Stimulated activated naive CD8-positive, alpha-beta T cell treated with anti-CD3 and anti-CD28 coated beads, Interleukin-15, Interleukin-2, amounts not matched to agents 100 ng/mL and 50 ng/mL, for 24 hours (primary cell): ENCODE measurements around the gene ZMIZ1.

ENCODE experiments used
- H3K27ac Mint-ChIP-seq: one replicate; pipeline ENCODE4 v1.8.0; 2021; ENCODE audit warnings: mild to moderate bottlenecking, mixed read lengths
- H3K27me3 Mint-ChIP-seq: one replicate; pipeline ENCODE4 v1.8.0; 2021; ENCODE audit warnings: mixed read lengths
- H3K36me3 Mint-ChIP-seq: one replicate; pipeline ENCODE4 v1.8.0; 2021; ENCODE audit warnings: low read depth, mixed read lengths
- H3K4me1 Mint-ChIP-seq: one replicate; pipeline ENCODE4 v1.8.0; 2021; ENCODE audit warnings: low read depth, mixed read lengths
- H3K4me3 Mint-ChIP-seq: one replicate; pipeline ENCODE4 v1.8.0; 2021; ENCODE audit warnings: mild to moderate bottlenecking, mixed read lengths
- H3K9me3 Mint-ChIP-seq: one replicate; pipeline ENCODE4 v1.8.0; 2021; ENCODE audit warnings: mixed read lengths

Gene ZMIZ1

GRCh38 chr10:79150444-79150754 is 81.6 kb downstream of the ZMIZ1 start:
- H3K27ac Mint-ChIP-seq, result peak overlapping the region; percentile 68
- no peak overlapping the region for H3K4me3 Mint-ChIP-seq
- no peaks in the 10 kb centered on the region for H3K9me3 Mint-ChIP-seq
- H3K36me3 Mint-ChIP-seq, result no peaks in the 10 kb centered on the region
- no peaks in the 10 kb centered on the region for H3K27me3 Mint-ChIP-seq
- peaks cover 48% of the 10 kb centered on the region for H3K4me1 Mint-ChIP-seq

GRCh38 chr10:79152423-79152817 is 83.7 kb downstream of the ZMIZ1 start:
- no peak overlapping the region for H3K4me3 Mint-ChIP-seq
- no peaks in the 10 kb centered on the region for H3K36me3 Mint-ChIP-seq
- no peaks in the 10 kb centered on the region for H3K9me3 Mint-ChIP-seq
- peaks cover 32% of the 10 kb centered on the region for H3K4me1 Mint-ChIP-seq
- H3K27me3 Mint-ChIP-seq, result no peaks in the 10 kb centered on the region
- H3K27ac Mint-ChIP-seq, result no peak overlapping the region

DNA sequence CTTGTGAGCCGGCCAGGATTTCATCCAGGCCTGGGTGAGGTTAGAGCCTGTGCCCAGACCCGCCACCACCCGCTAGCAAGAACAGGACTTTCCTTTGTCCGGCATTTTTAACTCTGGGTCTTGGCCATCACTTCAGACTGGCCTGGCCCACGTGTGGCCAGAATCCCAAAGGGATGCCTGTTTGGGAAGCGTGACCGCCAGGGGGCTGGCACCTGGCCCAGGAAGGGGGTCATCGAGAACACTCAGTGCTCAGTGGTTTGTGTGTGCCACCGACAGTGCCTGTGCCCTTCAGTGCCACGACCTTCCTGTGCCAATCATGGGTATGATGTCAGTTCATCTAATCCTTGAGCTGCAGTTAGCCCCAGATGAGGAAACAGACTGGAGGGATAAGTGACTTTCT is 85.0 kb downstream of the ZMIZ1 start:
- no peak overlapping the region for H3K4me3 Mint-ChIP-seq
- no peaks in the 10 kb centered on the region for H3K9me3 Mint-ChIP-seq
- no peaks in the 10 kb centered on the region for H3K27me3 Mint-ChIP-seq
- no peak overlapping the region for H3K27ac Mint-ChIP-seq
- no peaks in the 10 kb centered on the region for H3K36me3 Mint-ChIP-seq
- peaks cover 19% of the 10 kb centered on the region for H3K4me1 Mint-ChIP-seq

- Mint-ChIP-seq H3K27ac (no peak overlapping the region), H3K4me3 (no peak overlapping the region), H3K4me1 (peaks cover 4% of the 10 kb centered on the region), H3K9me3 (no peaks in the 10 kb centered on the region), H3K36me3 (no peaks in the 10 kb centered on the region), H3K27me3 (no peaks in the 10 kb centered on the region)
Measured at GRCh38 chr10:79155301-79156081, 86.7 kb downstream of the ZMIZ1 start.

DNA sequence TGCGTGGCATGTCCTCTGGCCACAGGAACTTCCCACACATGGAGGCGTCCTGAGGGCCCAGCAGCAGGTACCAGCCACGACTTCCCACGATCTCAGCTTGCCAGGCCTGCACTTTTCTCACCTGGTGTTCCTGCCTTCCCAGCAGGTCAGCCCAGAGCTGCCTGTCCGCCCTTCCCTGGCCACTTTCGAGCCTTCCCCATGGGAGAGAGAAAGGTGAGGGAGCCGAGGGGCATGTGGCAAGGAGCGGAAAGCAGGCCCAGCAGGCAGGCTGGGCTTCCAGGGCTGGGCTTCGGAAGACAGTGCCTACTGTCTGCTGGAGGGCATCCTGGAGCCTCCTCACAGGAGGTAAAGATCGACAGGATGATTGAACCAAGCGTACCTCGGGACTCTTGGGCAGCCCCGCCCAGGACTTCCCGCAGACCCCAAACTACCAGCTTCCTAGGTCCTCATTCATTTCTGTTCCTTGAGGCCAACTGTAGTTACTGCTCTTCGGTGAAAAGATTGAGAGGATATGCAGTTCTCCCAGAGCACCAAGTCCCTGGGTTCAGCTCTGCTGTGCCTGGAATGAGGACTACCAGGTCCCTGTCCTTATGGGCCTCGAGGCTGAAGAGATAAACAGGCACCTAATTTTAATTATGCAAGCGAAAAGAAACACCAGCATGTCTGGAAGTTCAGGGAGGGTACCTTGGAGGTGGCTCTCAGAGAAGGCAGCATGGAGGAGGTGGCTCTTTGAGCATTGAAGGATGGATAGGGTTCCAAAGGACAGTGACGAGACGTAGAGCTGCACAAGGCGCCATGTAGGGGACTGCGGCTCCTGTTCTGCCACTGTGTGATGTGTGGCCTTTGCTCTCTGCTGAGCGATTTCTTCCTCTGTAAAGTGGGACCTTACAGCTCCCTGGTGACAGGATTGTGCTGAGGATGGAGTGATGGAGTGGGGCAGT is 87.8 kb downstream of the ZMIZ1 start:
- no peaks in the 10 kb centered on the region for H3K27me3 Mint-ChIP-seq
- H3K36me3 Mint-ChIP-seq, result no peaks in the 10 kb centered on the region
- no peaks in the 10 kb centered on the region for H3K9me3 Mint-ChIP-seq
- H3K27ac Mint-ChIP-seq, result no peak overlapping the region
- peaks cover 4% of the 10 kb centered on the region for H3K4me1 Mint-ChIP-seq
- no peak overlapping the region for H3K4me3 Mint-ChIP-seq

DNA sequence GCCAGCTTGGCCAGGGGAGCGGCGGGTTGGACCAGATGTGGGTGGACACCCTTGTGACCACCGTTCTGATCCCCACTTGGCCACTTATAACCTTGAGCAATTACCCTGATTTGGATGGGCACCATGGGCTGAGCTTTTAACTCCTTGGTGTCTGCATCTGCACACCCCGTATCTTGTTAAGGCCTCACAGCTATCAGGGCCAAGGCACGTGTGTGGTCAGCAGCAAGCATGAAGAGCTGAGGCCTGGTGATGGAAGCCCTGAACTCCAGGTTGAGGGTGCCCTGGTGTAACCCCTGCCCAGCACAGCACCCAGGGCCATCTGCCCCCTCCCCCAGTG is 89.2 kb downstream of the ZMIZ1 start:
- H3K27ac Mint-ChIP-seq, result no peak overlapping the region
- H3K36me3 Mint-ChIP-seq, result no peaks in the 10 kb centered on the region
- H3K27me3 Mint-ChIP-seq, result no peaks in the 10 kb centered on the region
- H3K4me3 Mint-ChIP-seq, result no peak overlapping the region
- H3K4me1 Mint-ChIP-seq, result peaks cover 4% of the 10 kb centered on the region
- H3K9me3 Mint-ChIP-seq, result no peaks in the 10 kb centered on the region

DNA sequence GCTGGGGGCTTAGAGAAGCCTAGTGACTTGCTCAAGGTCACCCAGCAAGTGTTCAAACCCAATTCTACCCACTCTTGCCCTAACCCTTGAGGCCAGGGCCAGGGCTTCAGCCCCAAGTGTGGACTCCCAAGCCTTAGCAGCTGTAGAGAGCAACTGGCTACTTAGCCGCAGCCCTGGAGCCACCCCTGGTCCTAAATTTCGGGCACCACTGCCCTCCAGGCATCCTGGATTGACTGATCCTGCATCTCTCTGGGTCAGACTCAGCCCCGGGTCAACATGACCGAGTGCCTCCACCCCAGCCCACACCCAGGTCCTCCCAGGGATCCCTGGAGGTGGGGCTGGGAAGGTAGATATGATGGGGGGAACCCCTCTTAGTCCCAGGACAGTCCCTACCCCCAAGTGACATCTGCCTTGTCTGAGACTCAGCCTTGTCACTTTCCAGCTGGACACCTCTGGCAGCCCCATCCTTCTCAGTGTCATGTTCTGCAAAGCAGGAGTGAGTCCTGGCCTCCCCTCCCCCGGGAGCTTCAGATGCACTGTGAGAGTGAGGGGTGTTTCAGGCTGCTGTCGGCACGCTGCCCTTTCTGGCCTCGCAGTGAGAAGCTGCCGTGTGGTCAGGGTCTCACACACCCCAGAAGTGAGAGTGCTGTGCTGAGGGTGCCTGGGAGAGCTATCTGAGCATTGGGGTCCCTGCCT is 89.8 kb downstream of the ZMIZ1 start:
- Mint-ChIP-seq H3K27me3 (no peaks in the 10 kb centered on the region), H3K4me1 (peaks cover 4% of the 10 kb centered on the region), H3K9me3 (no peaks in the 10 kb centered on the region), H3K4me3 (no peak overlapping the region), H3K36me3 (no peaks in the 10 kb centered on the region), H3K27ac (no peak overlapping the region)

DNA sequence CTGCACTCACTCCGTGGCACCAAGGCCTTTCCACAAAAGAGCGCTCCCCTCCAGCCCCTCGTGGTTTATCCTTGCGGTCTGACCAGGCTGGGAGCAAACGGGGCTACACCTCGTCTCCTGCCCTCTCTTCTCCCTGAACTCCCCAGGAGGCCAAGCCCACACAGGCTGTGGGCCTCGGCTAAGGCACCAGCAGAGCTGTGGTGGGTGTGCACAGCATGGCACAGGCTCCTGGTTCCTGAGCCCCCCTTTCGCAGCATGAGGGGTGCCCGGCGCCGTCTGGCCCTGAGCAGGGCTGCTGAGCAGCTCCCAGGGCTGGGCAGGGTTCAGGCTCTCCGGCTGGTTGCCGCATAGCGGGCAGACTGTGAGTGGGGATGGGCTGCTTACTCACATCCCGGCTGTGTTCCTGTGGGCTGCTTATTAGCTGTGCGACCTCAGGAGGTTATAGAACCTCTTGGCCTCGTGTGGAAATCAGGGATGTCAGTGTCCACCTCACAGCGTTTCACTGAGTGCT is 90.4 kb downstream of the ZMIZ1 start:
- H3K27ac Mint-ChIP-seq, result no peak overlapping the region
- H3K27me3 Mint-ChIP-seq, result no peaks in the 10 kb centered on the region
- no peak overlapping the region for H3K4me3 Mint-ChIP-seq
- no peaks in the 10 kb centered on the region for H3K36me3 Mint-ChIP-seq
- H3K4me1 Mint-ChIP-seq, result peaks cover 4% of the 10 kb centered on the region
- H3K9me3 Mint-ChIP-seq, result no peaks in the 10 kb centered on the region

- H3K9me3 Mint-ChIP-seq, result no peaks in the 10 kb centered on the region
- no peaks in the 10 kb centered on the region for H3K27me3 Mint-ChIP-seq
- H3K27ac Mint-ChIP-seq, result no peak overlapping the region
- H3K36me3 Mint-ChIP-seq, result no peaks in the 10 kb centered on the region
- peaks cover 4% of the 10 kb centered on the region for H3K4me1 Mint-ChIP-seq
- no peak overlapping the region for H3K4me3 Mint-ChIP-seq
Measured at GRCh38 chr10:79159785-79160184, 91.0 kb downstream of the ZMIZ1 start.

GRCh38 chr10:79160191-79160590 is 91.4 kb downstream of the ZMIZ1 start:
- Mint-ChIP-seq H3K27me3 (no peaks in the 10 kb centered on the region), H3K4me1 (peaks cover 4% of the 10 kb centered on the region), H3K27ac (no peak overlapping the region), H3K4me3 (no peak overlapping the region), H3K36me3 (no peaks in the 10 kb centered on the region), H3K9me3 (no peaks in the 10 kb centered on the region)

DNA sequence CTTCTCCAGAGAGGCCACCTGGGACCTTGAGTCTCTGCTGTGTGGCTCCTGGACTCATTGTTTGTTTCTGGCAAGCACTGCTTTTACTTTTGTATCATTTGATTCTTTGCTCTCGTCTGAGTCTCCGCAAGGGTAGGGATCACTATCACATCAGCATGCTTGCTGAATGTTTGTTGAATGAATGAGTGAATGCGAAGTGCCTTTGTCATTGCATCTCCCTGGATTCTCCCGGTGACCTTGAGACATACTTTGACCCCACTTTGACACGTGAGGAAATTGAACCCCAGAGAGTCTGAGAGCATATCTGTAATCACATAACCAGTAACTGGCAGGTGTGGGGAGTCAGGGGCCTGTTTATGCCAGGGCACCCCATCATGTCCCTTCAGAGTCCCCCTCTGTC is 92.8 kb downstream of the ZMIZ1 start:
- Mint-ChIP-seq H3K36me3 (no peaks in the 10 kb centered on the region), H3K4me3 (no peak overlapping the region), H3K27me3 (no peaks in the 10 kb centered on the region), H3K4me1 (peaks cover 4% of the 10 kb centered on the region), H3K9me3 (no peaks in the 10 kb centered on the region), H3K27ac (no peak overlapping the region)

DNA sequence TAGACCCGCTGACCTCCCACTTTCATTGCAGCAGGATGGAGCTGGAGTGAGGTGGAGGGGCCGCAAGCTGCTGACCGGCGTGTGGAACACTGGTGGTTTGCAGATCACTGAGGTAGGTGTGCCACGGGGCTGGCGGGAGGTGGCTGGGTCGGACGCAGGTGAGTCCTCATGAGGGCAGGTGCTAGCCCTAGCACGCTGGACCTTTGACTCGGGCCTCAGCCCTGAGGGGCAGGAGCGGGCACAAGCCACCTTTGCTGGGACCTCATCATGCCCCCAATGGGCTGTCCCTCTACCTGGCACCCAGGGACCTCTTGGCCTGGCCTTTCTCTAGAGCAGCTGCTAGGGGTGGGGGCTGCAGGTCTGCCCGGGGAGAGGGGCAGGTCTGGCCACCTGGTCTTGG is 93.3 kb downstream of the ZMIZ1 start:
- Mint-ChIP-seq H3K9me3 (no peaks in the 10 kb centered on the region), H3K27me3 (no peaks in the 10 kb centered on the region), H3K27ac (no peak overlapping the region), H3K36me3 (no peaks in the 10 kb centered on the region), H3K4me3 (no peak overlapping the region), H3K4me1 (peaks cover 2% of the 10 kb centered on the region)

GRCh38 chr10:79162861-79163665 is 94.3 kb downstream of the ZMIZ1 start:
- Mint-ChIP-seq H3K9me3 (no peaks in the 10 kb centered on the region), H3K27ac (no peak overlapping the region), H3K4me1 (no peaks in the 10 kb centered on the region), H3K27me3 (no peaks in the 10 kb centered on the region), H3K36me3 (no peaks in the 10 kb centered on the region), H3K4me3 (no peak overlapping the region)

DNA sequence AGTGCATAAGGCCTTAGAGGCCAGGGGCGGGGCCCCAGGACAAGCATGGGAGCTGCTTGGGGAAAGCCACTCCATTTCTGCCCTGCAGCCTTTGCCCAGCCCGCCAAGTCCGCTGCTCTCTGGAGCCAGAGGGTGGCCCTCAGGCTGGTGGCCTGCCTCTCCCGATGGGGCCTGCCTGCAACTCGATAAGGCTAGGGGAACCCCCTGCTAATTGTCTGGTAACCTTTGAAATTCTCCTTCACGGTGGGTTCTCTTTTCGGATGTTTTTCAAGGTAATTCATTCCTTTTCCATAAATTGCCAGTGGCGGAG is 94.9 kb downstream of the ZMIZ1 start:
- Mint-ChIP-seq H3K4me3 (no peak overlapping the region), H3K27ac (no peak overlapping the region), H3K27me3 (no peaks in the 10 kb centered on the region), H3K9me3 (no peaks in the 10 kb centered on the region), H3K4me1 (no peaks in the 10 kb centered on the region), H3K36me3 (no peaks in the 10 kb centered on the region)
